Measurements from ENCODE around the gene WWC2.

Gene WWC2

GRCh38 chr4:183213996-183214395 lies 114.9 kb downstream of the WWC2 start:
- FAIRE-seq, result no peak

- no peak for FAIRE-seq
Observed at GRCh38 chr4:183214912-183215488, 115.9 kb downstream of the WWC2 start.

GRCh38 chr4:183220236-183220635 lies 121.2 kb downstream of the WWC2 start:
- FAIRE-seq, result no peak

GRCh38 chr4:183223053-183223452 lies 124.0 kb downstream of the WWC2 start:
- FAIRE-seq, result no peak

GRCh38 chr4:183229397-183229796 lies 130.3 kb downstream of the WWC2 start:
- no peak for FAIRE-seq

- FAIRE-seq, result no peak
Observed at GRCh38 chr4:183240581-183241321, 141.7 kb downstream of the WWC2 start.

DNA sequence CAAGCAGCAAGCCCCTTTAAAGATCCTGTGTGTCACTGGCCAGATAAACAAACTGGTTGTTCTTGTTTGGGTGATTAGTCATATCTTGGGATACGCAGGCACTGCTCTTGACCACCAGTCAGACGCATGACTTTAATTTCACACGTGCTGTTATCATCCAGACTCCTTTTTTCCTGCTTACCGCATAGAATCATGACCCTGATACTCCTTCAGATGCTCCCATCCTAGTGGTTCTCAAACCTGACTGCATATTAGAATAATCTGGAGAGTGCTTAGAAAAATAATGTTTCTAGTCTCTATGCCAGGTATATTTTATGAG lies 142.2 kb downstream of the WWC2 start:
- no peak for FAIRE-seq

DNA sequence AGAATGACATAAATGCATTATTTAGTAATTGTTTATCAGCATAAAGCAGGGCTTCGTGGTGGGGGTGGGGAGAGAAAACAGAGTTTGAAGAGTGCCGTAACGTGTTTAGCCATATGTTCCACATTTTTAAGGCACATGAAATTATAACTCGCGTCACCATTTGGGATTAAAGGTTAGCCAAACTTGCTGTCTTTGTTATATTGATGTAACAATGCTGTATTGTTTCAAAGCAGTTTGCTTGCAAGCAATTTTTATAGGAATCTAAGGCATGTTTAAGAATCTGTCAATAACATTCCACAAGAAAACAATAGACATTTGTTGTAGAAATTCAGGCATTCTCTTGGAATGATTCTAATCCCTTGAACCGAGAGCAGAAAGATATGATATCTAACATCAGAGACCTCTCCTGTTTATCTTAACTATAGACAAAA lies 142.7 kb downstream of the WWC2 start:
- no peak for FAIRE-seq

- FAIRE-seq, result no peak
Observed at GRCh38 chr4:183242291-183242690, 143.2 kb downstream of the WWC2 start.

DNA sequence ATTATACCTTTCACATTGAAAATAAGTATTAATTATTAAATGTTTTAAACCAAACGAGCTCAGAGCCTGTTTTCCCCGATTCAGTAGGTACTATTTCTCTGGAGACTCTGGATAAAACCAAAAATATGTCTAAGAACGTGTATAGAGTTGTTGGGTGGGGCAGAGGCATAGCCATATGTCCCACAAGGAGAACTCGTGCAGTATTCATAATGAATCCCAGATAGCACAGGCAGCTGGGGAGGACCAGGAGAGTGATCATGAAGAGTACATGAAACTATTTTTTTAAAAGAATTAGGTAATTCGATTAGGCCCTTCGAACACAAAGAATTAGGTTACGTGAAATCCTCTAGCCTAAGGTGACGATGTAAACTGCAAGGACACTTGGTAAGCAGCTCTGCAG lies 145.0 kb downstream of the WWC2 start:
- FAIRE-seq, result no peak

GRCh38 chr4:183244506-183244905 lies 145.4 kb downstream of the WWC2 start:
- no peak for FAIRE-seq

GRCh38 chr4:183248201-183248600 lies 149.1 kb downstream of the WWC2 start:
- no peak for FAIRE-seq

GRCh38 chr4:183249854-183250253 lies 150.8 kb downstream of the WWC2 start:
- FAIRE-seq, result no peak

DNA sequence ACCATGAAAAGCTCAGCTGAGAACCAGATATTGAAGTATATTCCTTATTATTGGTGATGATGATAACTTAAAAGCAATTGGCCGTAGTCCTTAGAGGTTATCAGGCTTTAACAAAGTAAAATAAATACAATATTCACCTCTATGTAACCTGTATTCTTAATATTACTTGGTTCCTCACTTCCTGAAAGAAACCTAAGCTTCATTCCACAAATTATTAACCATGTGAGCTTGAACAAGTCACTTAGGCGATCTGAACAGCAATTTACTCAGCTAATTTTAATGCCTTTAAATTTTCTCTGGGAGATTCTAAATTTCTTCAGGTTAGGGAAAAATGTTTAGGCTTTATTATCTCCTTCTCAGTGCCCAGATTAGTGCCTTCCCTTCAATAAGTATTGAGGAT lies 151.8 kb downstream of the WWC2 start:
- no peak for FAIRE-seq

GRCh38 chr4:183252959-183253358 lies 153.9 kb downstream of the WWC2 start:
- no peak for FAIRE-seq

GRCh38 chr4:183253451-183253850 lies 154.4 kb downstream of the WWC2 start:
- no peak for FAIRE-seq

DNA sequence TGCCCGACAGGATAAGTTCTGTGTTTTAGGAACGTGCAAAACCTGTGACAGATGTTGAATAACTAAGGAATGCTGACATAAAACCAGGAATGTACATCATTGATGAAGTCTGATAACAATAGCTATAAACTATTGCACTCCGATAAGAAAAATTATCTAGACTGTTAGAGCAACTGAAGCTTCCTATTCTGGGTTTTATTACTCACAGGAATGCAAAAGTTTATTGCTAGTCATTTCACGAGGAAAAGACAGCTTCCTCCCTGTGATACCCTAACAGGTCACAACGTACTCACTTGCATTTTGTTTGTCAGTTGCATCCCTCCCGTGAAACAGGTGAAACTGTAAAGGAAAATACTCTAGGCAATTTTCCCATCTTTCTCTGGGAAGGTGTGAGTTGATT lies 155.1 kb downstream of the WWC2 start:
- FAIRE-seq, result no peak

DNA sequence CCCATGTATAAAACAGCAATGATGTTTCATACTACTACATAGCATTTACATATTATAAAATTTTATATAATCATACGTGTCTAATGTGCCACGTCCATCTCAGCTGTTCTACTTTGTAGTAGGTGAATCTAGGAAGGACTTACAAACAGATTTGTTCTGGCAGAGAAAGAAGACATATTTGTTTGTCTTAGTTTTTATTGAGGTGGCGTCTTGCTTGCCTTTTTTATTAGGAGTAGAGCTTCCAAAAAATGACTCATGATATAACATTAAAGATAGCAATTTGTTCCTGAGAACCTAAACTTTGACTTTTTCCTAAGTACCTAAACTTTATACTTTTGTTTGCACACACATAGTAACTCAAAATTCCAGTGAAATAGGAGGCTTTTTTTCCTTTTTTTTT lies 156.4 kb downstream of the WWC2 start:
- FAIRE-seq, result no peak

DNA sequence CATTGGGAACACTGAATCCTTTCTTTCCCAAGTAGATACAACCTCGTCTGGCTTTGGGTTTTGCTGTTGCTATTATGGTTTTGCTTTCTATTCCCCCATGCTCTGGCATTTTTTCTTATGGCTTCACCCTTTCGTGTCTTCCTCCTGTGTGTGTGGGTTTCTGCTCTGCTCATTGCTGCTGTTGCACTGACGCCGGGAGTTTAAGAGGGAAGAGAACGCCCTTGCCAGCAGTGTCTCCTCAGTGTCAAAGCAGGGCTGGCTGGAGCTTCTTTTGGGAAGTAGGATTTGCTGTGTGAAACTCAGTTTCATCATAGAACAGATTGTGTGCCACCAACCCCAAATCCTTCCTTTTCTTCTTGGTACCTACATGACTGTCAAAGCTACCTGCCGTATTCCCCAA lies 157.3 kb downstream of the WWC2 start:
- FAIRE-seq, result no peak

DNA sequence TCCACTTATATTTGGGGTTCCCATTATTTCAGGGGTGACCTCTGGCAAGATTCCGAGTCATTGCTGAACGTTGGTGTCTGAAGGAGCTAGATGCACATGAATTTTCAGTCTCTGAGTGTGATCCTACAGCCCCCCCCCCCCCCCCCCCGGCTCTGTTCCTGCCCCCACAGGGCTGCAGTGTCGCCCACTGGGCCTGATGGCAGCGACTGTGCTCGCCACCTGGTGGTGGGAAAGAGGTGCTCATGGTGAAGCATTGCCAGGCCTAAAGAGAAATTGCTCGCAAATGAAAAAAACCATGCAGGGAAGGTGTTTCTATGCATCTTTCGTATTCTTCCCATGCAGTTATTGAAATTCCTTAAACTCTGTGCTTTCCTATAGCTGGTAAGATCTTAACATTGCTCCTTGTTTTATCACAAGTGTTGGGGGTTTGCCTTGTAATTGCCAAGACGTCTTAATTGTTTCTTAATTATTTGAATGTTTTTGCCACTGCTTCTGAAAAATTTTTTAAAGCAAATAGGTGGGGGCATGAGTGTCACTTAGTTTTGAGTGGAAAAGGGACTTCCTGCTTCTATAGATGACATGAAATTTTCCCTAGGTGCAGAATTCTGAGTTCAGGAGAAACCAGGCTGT lies 157.8 kb downstream of the WWC2 start:
- FAIRE-seq, result no peak

DNA sequence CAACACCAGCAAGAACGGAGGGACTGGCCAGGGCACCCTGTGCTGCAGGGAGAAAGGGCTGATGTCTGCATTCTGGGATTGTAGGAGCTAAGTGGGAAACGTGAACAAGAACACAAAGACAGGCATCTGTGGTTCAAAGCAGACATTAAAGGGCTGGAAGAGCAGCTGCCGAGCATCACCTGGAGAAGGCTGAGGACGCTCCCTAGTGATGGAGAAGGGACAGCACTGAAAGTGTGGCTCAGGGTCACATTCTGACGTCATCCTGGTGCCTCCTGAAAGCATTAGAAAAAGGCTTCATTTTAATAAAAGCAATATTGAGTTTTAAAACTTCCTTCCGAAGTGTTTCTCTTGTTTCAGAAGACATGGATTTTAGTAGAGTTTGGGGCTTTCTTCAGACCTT lies 158.8 kb downstream of the WWC2 start:
- FAIRE-seq, result no peak

DNA sequence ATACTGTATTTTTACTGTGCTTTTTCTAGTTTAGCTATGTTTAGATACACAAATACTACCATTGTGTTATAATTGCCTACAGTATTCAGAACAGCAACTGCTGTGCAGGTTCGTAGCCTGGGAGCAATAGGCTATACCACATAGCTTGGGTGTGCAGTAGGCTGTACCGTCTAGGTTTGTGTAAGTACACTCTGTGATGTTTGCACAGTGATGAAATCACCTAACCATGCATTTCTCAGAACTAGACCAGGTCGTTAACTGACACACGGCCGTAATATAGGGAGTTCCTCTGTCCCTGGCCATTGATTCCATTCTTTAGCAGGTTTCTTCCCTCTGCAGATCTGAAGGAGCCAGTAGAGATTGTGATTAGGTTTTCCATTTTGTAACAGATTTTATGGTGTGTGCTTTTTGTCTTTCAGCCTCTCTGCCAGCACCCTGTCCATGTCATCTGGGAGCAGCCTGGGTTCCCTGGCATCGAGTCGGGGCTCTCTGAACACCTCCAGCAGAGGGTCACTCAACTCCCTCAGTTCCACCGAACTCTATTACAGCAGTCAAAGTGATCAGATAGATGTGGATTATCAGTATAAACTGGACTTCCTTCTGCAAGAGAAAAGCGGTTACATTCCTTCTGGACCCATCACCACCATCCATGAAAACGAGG lies 161.6 kb downstream of the WWC2 start:
- FAIRE-seq, result no peak

GRCh38 chr4:183261953-183262775 lies 163.1 kb downstream of the WWC2 start:
- peak; percentile 87 for FAIRE-seq
